ENCODE measurements around the gene SHC4. TPM values are rescaled to one million over a fixed set of nuclear protein-coding genes. Genes with fewer than 3 reads are reported as not detected.

Gene SHC4
- total RNA-seq, 1 experiment from 2014 or later = 0.63 TPM

GRCh38 chr15:48810414-48811324, 153.1 kb downstream of the SHC4 start, which contains the start of gene CEP152 (continued):
- TF ChIP-seq ZNF512 (CRISPR knock-in tag; IDR thresholded peaks at IDR 0.05; ENCODE audit: borderline replicate concordance) (no peak), GRHL2 (CRISPR knock-in tag; IDR thresholded peaks at IDR 0.05; ENCODE audit: insufficient replicate concordance, severe bottlenecking) (no peak), SOX15 (CRISPR knock-in tag; IDR thresholded peaks at IDR 0.05) (no peak), RORB (CRISPR knock-in tag; IDR thresholded peaks at IDR 0.05) (no peak), NR1H2 (CRISPR knock-in tag; IDR thresholded peaks at IDR 0.05) (no peak), CREM (CRISPR knock-in tag; IDR thresholded peaks at IDR 0.05) (no peak), HMGA2 (CRISPR knock-in tag; IDR thresholded peaks at IDR 0.05) (no peak), ZNF232 (CRISPR knock-in tag; IDR thresholded peaks at IDR 0.05) (no peak), ZNF219 (CRISPR knock-in tag; IDR thresholded peaks at IDR 0.05; ENCODE audit: borderline replicate concordance) (no peak), E2F1 (CRISPR knock-in tag; IDR thresholded peaks at IDR 0.05) (no peak), NFATC4 (CRISPR knock-in tag; IDR thresholded peaks at IDR 0.05) (no peak), JUN (CRISPR knock-in tag; IDR thresholded peaks at IDR 0.05) (no peak), FOXK1 (CRISPR knock-in tag; IDR thresholded peaks at IDR 0.05) (no peak)
- TF ChIP-seq, protein P1, sequence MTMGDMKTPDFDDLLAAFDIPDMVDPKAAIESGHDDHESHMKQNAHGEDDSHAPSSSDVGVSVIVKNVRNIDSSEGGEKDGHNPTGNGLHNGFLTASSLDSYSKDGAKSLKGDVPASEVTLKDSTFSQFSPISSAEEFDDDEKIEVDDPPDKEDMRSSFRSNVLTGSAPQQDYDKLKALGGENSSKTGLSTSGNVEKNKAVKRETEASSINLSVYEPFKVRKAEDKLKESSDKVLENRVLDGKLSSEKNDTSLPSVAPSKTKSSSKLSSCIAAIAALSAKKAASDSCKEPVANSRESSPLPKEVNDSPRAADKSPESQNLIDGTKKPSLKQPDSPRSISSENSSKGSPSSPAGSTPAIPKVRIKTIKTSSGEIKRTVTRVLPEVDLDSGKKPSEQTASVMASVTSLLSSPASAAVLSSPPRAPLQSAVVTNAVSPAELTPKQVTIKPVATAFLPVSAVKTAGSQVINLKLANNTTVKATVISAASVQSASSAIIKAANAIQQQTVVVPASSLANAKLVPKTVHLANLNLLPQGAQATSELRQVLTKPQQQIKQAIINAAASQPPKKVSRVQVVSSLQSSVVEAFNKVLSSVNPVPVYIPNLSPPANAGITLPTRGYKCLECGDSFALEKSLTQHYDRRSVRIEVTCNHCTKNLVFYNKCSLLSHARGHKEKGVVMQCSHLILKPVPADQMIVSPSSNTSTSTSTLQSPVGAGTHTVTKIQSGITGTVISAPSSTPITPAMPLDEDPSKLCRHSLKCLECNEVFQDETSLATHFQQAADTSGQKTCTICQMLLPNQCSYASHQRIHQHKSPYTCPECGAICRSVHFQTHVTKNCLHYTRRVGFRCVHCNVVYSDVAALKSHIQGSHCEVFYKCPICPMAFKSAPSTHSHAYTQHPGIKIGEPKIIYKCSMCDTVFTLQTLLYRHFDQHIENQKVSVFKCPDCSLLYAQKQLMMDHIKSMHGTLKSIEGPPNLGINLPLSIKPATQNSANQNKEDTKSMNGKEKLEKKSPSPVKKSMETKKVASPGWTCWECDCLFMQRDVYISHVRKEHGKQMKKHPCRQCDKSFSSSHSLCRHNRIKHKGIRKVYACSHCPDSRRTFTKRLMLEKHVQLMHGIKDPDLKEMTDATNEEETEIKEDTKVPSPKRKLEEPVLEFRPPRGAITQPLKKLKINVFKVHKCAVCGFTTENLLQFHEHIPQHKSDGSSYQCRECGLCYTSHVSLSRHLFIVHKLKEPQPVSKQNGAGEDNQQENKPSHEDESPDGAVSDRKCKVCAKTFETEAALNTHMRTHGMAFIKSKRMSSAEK (CRISPR knock-in tag; IDR thresholded peaks at IDR 0.05; ENCODE audit: borderline replicate concordance) = no peak
- TF ChIP-seq, protein P2, sequence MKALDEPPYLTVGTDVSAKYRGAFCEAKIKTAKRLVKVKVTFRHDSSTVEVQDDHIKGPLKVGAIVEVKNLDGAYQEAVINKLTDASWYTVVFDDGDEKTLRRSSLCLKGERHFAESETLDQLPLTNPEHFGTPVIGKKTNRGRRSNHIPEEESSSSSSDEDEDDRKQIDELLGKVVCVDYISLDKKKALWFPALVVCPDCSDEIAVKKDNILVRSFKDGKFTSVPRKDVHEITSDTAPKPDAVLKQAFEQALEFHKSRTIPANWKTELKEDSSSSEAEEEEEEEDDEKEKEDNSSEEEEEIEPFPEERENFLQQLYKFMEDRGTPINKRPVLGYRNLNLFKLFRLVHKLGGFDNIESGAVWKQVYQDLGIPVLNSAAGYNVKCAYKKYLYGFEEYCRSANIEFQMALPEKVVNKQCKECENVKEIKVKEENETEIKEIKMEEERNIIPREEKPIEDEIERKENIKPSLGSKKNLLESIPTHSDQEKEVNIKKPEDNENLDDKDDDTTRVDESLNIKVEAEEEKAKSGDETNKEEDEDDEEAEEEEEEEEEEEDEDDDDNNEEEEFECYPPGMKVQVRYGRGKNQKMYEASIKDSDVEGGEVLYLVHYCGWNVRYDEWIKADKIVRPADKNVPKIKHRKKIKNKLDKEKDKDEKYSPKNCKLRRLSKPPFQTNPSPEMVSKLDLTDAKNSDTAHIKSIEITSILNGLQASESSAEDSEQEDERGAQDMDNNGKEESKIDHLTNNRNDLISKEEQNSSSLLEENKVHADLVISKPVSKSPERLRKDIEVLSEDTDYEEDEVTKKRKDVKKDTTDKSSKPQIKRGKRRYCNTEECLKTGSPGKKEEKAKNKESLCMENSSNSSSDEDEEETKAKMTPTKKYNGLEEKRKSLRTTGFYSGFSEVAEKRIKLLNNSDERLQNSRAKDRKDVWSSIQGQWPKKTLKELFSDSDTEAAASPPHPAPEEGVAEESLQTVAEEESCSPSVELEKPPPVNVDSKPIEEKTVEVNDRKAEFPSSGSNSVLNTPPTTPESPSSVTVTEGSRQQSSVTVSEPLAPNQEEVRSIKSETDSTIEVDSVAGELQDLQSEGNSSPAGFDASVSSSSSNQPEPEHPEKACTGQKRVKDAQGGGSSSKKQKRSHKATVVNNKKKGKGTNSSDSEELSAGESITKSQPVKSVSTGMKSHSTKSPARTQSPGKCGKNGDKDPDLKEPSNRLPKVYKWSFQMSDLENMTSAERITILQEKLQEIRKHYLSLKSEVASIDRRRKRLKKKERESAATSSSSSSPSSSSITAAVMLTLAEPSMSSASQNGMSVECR (CRISPR knock-in tag; IDR thresholded peaks at IDR 0.05; ENCODE audit: borderline replicate concordance) = peak; percentile 65; the same call in 1 of the 2 replicates
